Fibroblast of gingiva (primary cell): ENCODE measurements around the gene MEGF10.

ENCODE experiments used
- DNase-seq: peaks from one replicate; pipeline ENCODE4 v3.0.0-alpha.2; 2011; ENCODE audit warnings: low read depth

The MEGF10 gene

DNA sequence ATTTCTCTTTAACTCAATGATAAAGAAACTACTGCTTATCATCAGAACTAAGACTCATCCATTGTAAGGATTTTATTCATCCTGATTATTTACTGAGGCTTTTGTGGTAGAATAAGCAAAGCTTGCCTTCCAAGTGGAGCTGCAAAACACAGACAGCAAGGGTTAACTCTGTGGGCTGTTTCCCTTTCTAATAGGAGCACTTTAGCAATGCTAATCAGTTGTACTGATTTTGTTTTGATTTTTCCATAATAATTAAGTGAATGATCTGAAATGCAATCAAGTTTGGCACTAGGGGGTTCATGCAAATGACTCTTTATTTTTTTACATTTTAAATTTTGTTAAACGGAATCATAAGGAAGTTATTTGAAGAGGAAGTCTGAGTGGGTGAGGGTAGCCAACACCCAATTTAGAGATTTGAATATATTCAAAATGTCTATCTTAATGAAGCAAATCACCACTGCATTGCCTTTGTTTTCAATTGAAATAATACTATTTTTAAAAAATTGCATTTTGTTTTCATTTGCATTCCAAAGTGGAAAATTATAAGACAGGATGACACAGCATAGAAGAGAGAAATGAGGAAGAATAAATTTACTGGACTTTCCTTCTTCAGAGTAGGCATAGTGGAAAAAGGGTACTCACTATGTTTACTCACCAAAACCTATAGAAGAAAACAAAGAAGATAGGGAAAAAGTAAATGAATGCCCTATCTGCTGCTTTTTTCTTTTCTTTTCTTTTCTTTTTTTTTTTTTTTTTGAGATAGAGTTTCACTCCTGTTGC lies 36.6 kb downstream of the MEGF10 start:
- no peak for DNase-seq

DNA sequence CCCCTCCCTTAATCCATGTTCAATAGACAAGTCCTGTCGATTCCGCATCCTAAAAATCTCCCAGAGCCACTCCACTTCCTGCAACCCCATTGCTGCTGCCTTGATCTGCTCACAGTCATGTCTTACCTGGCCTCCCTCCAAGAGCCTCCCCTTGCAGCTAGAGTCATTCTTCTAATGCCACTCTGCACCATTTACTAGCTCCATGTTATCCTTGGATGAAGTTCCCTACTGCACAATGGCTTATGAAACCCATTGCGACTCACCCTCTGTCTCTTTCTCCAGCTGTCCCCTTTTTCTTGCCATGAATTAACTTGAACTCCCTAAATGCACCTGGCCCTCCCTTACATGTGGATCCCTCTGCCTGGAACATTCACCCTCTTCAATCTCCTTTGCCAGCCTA lies 39.5 kb downstream of the MEGF10 start:
- no peak for DNase-seq

DNA sequence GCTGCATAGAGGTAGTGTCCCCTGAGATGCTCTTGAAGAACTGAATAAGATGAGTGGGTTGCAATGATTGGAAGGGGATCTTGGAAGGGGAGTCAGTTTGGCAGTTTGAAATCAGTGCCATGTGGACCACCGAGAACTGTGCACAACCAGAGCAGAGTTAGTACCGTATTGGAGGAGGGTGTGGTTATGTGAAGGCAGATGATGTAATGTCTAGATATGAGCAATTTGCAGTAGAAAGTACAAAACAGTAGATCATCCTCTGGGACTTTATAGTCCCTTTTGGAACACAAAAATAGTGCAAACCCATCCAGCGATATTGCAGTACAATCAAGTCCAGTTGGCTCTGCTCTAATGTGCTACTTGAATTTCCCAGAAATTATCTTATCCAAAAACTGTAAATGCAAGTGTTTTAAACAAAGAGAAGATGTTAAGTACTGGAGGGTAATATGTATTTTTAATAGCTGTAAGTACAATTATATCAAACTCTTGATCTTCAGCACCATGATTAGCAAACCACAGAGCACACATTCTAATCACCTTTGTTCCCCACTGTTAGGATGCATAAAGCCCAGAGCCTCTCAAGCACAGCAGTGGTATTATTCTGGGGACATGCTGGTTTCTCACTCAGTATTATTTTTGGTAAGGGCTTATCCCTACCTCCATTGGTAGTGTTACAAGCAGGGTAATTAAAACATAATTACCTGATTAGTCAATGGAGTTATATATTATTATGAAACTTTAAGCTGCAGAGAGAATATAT lies 41.5 kb downstream of the MEGF10 start:
- no peak for DNase-seq

DNA sequence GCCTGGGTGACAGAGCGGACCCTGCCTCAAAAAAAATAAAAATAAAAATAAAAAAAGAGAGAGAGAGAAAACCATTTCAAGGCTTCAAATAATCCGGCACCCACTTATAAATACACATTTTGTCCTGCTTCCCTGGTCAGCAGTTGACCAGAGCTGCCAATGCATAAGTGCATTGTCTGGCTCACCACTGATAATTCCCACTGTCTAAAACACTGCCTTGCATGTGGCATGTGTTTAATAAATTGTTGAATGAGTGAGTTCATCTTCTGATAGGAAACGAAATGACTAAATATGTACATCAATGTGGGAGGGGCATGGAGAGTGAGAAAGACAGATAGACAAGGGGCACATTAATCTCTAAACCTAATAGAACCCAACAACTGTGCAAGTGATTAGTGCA lies 42.9 kb downstream of the MEGF10 start:
- DNase-seq = no peak

DNA sequence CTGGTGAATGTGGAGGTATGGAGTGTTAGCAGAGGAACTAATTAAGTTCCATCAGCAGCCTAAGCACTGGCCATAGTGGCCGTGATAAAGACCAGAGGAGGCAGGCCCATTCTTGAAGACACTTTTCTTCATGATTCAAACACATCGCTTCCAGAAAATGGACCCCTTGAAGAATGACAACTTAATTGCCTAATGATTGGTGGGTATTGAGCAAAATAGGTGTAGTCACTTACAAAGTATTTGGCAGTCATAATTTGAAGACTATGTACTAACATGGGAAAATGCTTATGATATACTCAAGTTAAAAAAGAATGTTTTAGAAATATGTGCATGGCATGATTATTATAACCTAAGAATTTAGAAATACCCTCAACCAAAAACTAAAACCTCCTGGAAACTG lies 44.8 kb downstream of the MEGF10 start:
- no peak for DNase-seq

DNA sequence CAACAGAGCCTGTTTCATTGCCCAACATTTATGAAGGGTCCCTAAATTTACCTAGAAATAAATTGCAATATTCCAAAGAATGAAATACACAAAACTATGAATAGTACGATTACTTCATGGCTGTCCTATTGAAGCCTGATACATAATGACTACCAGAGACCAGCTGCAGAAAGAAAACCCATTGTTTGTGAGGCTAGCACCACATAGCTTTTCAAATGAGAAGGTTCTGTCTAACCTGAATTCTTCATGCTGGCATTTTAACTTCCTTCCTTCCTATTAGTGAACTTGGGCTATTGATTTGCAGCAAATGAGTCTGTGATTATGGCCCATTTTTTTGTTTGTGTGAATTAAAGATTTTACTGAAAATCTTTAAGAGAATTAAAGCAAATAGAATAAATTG lies 47.3 kb downstream of the MEGF10 start:
- no peak for DNase-seq

DNA sequence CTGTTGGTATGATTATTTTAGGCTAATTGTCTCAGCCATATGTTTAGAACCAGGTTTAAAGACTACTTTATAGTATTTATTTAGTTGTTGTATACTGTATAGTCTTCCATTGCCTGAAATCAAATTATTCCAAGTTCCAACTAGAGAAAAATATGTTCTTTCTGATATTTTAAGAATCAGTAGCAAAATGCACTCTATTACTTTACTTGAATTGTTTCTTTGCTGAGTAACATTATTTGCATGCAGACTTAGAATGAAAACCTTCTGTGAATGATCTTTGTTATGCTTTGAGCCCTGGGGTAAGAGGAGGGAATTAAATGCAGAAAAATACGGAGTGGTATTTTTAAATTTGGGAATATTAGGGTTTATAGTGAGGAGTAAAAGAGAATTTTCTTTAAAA lies 47.9 kb downstream of the MEGF10 start:
- DNase-seq = no peak

DNA sequence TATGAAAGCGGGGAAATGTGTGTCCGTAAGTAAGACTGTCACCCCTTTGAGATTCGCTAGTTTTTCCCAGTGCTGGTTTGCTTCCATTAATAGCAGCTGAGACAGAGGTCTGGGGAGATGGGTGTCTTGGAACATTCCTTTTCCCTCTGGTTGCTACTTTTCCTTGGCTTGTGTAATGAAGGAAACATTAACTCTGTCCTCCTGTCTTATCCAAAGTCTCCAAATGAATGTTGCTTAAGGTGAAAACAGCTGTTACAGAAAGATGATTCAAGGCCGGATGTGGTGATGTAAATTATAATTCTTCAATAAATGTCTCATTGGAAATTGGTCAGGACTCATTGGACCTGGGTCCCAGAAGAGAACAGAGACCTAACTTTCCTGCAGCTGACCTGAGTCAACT lies 50.0 kb downstream of the MEGF10 start:
- no peak for DNase-seq

DNA sequence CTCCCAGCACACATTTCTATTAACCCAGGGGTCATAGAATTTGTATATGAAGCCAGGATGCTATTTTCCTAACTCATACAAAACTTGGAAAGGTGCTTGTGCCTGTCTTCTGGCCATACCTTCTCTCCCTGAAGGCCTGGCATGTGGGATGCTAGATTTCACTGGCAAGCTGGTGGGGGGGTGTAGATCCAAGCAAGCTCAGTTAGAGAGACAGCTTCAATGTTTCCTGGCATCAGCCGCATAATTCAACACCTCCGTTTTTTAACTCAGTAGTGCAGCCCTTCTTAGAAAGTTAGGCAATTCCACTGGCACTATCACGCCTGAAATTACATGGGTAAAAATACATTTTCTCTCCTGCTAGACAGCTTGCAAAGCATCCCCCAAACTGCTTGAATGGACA lies 51.8 kb downstream of the MEGF10 start:
- no peak for DNase-seq

DNA sequence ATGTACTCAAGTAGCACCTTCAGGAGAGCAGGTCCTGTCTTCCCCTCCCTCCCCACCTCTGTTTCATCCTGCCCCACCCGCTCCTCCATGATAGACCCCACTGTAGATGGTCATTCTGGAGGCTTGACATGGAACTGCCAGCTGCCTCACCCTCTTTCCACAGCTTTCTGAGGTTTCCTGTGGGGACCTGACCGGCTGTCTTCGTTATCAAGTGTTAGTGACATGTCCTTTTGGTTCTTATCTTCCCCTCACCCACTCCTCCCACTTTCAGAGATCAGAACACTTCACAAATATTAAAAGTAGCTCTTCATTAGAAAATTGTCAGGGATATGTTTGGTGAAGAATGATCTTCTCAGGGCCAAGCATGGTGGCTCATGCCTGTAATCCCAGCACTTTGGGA lies 52.7 kb downstream of the MEGF10 start:
- no peak for DNase-seq

DNA sequence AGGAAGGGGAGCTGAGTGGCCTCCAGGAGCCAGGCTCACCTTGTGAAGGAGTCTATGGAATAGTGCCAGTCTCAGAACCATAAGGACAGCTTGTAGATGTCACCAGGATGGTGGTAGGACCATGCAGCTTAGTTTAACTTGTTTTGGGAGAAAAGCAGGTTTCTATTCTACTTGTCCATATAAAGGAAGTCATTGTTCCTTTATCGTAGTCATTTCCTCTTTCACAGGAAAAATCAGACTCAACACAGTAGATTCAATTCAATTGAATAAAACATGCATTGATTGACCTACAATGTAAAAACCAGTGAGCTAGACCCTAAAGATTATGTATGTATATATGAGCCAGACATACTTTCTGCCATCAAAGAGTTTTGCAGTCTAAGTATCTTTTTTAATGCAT lies 53.3 kb downstream of the MEGF10 start:
- DNase-seq = no peak

DNA sequence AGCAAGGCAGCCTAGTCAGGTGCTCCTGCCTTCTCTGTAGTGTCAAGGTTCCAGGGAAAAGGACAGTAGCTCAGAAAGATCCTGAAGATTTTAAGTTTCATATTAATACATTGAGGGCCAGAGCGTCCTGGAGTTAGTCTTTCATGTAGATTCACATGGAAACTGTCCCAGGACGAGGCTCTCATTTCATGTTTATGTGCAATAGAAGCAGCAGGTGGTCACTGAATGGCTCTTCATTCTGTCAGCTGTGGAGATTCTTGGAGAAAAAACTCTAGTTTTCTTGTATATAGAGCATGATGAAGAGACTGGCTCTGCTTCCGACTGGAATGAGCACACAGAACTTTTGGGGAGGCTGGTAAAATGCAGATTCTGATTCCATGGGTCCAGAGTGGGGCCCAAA lies 54.3 kb downstream of the MEGF10 start:
- no peak for DNase-seq

DNA sequence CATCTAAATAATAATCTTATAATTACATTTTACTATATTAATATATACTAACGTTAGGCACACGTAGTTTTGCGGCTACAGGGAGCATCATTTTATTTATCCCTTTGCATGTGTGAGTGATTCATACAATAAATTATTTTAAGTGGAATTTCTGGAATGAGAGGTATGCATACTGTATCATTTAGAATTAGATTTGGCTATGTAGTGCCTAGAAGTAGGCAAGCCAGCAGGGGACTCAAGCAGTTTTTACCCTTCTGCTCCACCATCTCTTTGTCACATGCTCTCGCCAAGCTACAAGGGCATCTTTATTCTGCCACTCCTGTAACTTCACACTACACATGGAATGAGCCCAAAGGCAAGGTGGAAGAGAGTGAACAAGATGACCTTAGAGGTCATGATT lies 60.8 kb downstream of the MEGF10 start:
- DNase-seq = no peak

DNA sequence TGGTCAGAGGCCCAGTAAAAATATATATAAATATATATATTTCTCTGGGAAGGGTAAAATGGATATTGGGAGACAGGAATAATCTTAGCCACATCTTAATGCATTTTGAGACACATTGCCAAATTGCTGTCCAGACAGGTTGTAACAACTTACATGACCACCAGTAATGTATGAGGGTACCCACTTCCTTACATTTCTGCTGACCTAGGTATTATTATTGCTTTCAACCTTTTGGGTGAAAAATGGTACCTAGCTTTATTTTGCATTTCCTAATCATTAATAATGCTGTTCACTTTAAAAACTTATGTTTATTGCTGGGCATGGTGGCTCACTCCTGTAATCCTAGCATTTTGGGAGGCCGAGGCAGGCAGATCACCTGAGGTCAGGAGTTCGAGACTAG lies 61.5 kb downstream of the MEGF10 start:
- DNase-seq = no peak

DNA sequence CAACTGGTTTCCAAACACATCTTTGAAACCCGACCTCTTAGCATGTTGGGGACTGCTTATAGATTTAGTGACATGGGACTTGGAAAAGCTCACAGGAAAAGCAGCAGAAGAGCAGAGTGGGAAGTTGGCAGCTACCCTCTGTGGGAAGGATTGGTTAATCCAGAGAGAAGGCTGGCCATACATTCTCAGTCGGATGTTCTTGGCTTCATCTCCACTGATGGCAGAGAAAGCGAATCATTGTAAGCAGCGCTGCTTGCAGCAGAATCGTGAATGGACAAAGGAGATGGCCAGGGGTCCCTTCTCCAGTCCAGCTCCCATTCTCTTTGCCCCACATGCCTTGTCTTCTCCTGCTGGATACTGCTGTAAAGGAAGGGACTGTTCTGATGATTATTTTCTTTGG lies 62.7 kb downstream of the MEGF10 start:
- no peak for DNase-seq

DNA sequence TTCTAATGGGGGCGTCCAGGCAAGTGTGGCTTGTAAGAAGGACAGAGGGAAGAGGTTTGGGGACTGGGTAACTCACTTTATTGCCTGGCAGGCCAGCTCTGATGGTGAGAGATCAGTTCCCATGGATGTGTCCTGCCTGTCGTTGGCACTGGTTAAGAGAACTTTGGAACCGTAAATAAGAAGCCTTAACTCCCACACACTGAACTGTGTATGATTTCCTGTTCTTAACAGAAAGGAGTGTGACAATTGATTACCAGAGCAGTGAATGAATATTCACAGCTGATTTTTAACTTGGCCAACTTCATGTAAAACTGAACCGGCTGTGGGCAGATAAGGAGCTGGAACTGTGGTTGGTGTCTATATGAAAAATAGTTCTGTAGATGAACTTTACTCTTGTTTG lies 63.2 kb downstream of the MEGF10 start:
- DNase-seq = no peak

DNA sequence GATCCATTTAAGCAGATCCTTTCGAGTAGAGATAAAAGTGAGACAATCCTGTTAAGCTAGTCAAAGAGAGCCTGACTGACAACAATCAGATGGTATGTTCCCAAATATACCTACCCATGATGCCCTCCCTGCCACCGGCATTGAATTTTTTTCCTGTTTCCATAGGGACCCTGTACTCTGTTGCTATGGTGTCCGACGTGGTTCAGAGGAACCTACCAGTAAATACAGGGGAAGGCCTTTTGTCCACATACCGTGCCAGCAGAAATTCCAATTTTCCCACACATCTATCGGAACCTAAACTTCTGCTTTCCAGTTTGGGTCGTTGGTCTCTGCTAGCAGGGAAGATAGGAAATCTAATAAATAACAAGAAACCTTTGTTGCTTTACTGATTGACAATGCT lies 64.7 kb downstream of the MEGF10 start:
- DNase-seq = no peak

DNA sequence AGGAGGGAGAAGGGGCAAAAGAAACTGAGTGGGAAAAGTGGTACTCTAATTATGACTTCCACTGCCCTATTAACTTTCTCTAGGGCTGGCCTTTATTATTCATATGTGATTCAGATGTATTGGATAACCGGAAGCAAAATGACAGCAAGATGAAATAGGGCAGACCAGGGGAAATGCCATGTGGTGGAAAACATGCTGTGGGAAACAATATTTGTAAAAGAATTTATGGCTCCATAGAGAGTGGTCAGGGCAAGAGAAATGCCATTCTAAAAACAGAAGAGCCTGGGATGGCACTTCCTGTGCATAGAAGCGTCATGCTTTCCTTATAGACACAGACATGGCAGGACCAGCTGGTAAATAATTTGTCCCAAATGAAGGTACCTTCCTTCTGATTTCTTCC lies 67.7 kb downstream of the MEGF10 start:
- DNase-seq = peak; percentile 72

DNA sequence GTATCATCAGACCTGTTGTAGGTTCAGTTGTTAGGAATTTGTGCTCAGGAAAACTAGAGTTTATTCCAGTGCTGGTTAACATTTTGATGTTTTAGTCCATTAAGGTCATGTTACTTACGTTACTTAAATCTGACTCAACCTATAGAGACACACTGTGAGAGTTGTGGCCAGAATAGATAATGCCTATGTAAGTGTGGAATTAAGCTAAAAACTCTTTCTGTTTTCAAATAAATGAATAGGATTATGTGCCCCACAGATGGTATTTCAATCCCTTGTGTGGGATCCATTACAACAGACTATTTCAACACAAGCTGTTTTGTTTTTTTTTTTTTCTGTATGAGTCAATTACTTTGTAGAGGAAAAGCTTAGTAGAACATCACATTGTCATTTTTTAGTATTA lies 68.1 kb downstream of the MEGF10 start:
- DNase-seq = peak; percentile 72

DNA sequence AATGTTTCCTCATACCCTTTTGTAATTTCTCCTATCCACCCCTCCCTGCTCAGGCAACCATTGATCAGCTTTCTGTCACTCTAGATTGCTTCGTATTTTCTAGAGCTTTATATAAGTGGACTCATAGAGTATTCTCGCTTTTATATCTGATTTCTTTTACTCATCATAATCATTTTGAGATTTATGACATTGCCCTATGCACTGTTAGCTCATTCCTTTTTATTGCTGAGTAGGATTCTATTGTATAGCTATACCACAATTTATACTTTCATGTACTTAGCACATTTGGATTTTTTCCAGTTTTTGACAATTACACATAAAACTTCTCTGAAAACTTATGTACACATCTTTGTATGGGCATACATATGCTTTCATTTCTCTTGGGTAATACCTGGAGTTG lies 68.9 kb downstream of the MEGF10 start:
- no peak for DNase-seq

DNA sequence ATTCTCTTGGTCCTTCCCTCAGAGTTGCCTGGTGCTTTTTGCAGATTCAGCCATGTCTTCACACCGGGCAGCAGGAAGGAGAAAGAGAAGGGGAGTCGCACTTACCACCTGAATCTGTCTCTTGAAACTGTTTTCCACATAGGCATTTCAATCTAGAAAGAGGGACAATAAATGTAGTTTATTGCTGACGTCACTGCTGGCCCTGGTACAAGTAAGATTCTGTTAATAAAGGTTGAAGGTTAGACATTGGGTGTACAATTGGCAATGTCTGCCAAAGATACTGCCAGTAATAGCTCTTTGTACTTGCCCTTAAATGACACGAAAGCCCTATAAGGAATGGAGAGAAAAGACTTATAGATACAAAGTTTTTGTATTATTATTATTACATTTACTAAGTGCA lies 72.8 kb downstream of the MEGF10 start:
- DNase-seq = no peak

DNA sequence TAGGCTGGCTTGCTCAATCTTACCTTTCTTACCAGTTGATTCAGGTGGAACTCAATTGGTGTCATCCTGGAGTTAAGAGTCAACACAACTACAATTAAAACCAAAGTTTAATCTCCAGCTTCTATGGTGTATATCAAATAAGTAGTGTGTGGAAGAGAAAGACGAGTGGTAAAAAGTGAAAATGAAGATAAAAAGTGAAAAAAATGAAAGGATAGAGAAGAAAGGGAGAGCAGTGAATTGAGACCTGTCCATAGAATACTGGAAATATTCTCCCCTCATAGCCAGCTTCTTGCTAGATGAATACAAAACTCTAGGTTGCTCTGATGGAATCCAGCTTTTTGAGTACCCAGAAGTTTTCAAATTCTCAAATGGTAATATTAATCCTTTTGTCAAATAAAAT lies 76.4 kb downstream of the MEGF10 start:
- no peak for DNase-seq

DNA sequence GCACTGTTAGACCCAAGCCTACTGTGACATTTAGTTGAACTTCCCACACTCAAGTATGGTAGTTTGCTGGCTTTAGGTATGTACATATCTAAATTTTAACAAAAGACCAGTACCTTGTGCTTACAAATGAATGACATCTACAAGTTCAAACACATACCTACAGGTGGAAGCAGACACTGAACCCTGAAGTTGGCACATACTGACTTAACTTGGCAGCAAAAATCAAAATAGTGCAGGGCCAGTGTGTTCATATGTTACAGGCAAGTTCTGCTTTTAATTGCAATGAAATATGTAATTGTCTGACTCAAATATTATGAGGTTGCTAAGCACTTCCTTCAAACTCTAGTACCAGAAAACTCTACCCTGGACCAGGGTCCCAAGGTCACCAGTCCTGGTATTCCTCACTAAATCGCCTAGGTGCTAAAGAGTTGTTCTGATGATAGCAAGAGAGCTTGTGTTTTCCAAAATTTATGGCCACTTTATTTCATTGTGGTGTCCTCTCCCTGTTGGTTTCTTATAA lies 77.4 kb downstream of the MEGF10 start:
- DNase-seq = no peak

DNA sequence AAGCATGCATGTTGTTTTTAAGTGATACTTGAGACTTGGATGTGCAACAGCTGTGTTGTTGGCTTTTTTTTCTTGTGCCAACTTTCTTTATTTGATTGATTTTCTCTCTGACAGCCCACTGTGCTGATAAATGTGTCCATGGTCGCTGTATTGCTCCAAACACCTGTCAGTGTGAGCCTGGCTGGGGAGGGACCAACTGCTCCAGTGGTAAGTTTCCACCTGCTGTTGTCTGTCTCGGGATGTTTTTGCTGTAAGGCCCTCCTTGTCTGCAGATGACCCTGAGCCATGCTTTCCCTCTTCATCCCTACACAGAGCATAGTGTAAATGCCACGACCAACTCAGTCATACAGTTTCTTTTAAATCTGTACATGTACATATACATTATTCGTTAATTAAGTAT lies 79.2 kb downstream of the MEGF10 start:
- DNase-seq = no peak
